ENCODE data around the gene KCNC3.

DNA sequence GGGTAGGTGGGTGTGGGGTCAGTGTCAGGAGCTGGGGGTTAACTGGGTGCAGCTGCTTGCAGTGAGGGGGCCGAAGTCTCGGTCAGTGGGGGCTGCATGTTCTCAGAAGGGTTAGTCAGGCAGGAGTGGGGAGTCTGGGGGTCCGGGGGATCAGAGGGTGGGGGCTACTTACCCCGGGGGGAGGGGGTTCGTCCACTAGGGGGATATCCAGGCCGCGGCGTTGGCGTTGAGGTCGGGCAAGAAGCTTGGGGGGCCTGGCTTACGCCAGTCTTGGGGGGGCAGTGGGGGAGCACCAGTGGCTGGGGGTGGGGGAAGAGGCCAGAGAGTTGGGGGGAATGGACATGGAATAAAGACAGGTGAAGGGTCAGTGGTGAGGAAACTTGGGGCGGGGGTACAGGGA is 9.1 kb downstream of the KCNC3 start:
- TF ChIP-seq, protein P1, sequence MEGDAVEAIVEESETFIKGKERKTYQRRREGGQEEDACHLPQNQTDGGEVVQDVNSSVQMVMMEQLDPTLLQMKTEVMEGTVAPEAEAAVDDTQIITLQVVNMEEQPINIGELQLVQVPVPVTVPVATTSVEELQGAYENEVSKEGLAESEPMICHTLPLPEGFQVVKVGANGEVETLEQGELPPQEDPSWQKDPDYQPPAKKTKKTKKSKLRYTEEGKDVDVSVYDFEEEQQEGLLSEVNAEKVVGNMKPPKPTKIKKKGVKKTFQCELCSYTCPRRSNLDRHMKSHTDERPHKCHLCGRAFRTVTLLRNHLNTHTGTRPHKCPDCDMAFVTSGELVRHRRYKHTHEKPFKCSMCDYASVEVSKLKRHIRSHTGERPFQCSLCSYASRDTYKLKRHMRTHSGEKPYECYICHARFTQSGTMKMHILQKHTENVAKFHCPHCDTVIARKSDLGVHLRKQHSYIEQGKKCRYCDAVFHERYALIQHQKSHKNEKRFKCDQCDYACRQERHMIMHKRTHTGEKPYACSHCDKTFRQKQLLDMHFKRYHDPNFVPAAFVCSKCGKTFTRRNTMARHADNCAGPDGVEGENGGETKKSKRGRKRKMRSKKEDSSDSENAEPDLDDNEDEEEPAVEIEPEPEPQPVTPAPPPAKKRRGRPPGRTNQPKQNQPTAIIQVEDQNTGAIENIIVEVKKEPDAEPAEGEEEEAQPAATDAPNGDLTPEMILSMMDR (IDR thresholded peaks at IDR 0.05; ENCODE audit: low read depth, low read length, missing input control) = no peak
- TF ChIP-seq, protein P2, sequence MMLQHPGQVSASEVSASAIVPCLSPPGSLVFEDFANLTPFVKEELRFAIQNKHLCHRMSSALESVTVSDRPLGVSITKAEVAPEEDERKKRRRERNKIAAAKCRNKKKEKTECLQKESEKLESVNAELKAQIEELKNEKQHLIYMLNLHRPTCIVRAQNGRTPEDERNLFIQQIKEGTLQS (IDR thresholded peaks at IDR 0.05) = no peak
- no peak for TF ChIP-seq RXRA (IDR thresholded peaks at IDR 0.05)
- TF ChIP-seq TAF1 (conservative IDR thresholded peaks at IDR 0.05) = no peak
- TF ChIP-seq JUND (IDR thresholded peaks at IDR 0.05) = no peak
- no peak for TF ChIP-seq YY1 (IDR thresholded peaks at IDR 0.05)
- TF ChIP-seq, protein P3, sequence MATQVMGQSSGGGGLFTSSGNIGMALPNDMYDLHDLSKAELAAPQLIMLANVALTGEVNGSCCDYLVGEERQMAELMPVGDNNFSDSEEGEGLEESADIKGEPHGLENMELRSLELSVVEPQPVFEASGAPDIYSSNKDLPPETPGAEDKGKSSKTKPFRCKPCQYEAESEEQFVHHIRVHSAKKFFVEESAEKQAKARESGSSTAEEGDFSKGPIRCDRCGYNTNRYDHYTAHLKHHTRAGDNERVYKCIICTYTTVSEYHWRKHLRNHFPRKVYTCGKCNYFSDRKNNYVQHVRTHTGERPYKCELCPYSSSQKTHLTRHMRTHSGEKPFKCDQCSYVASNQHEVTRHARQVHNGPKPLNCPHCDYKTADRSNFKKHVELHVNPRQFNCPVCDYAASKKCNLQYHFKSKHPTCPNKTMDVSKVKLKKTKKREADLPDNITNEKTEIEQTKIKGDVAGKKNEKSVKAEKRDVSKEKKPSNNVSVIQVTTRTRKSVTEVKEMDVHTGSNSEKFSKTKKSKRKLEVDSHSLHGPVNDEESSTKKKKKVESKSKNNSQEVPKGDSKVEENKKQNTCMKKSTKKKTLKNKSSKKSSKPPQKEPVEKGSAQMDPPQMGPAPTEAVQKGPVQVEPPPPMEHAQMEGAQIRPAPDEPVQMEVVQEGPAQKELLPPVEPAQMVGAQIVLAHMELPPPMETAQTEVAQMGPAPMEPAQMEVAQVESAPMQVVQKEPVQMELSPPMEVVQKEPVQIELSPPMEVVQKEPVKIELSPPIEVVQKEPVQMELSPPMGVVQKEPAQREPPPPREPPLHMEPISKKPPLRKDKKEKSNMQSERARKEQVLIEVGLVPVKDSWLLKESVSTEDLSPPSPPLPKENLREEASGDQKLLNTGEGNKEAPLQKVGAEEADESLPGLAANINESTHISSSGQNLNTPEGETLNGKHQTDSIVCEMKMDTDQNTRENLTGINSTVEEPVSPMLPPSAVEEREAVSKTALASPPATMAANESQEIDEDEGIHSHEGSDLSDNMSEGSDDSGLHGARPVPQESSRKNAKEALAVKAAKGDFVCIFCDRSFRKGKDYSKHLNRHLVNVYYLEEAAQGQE (IDR thresholded peaks at IDR 0.05) = no peak
- no peak for TF ChIP-seq RAD21 (IDR thresholded peaks at IDR 0.05)
- no peak for TF ChIP-seq GABPA (IDR thresholded peaks at IDR 0.05 in 1 of 2, conservative IDR thresholded peaks at IDR 0.05 in 1 of 2)
